MM.1S (cell line): ENCODE measurements around the gene IST1.

ENCODE experiments used
- DNase-seq: peaks from one replicate; pipeline ENCODE4 v3.0.0-alpha.2; 2015
- H2AFZ ChIP-seq: fragments of 300-600 bp; sonication (generic); 2 replicates; pipeline ENCODE4 v1.6.0; 2016; ENCODE audit warnings: antibody characterized with exemption, low read length
- H3F3A ChIP-seq: fragments of 300-600 bp; sonication (generic); 2 replicates; pipeline ENCODE4 v1.6.1; 2016; ENCODE audit warnings: mild to moderate bottlenecking, antibody characterized with exemption, low read length, moderate library complexity, mixed read lengths; ENCODE audit not compliant: insufficient read depth
- H3K27ac ChIP-seq: fragments of 300-600 bp; sonication (generic); 2 replicates; pipeline ENCODE4 v1.5.1; 2016; ENCODE audit warnings: mild to moderate bottlenecking, low read length
- H3K27me3 ChIP-seq: fragments of 300-600 bp; sonication (generic); replicated peaks from 2 replicates; pipeline ENCODE4 v1.6.0; 2016; ENCODE audit warnings: low read length; ENCODE audit not compliant: insufficient read depth
- H3K36me3 ChIP-seq: fragments of 300-600 bp; sonication (generic); replicated peaks from 2 replicates; pipeline ENCODE4 v1.6.1; 2016; ENCODE audit warnings: mild to moderate bottlenecking, low read length, mixed read lengths; ENCODE audit not compliant: insufficient read depth
- H3K4me1 ChIP-seq: fragments of 300-600 bp; sonication (generic); 2 replicates; pipeline ENCODE4 v1.6.1; 2016; ENCODE audit warnings: low read length, mixed read lengths
- H3K4me2 ChIP-seq: fragments of 300-600 bp; sonication (generic); 2 replicates; pipeline ENCODE4 v1.6.0; 2016; ENCODE audit warnings: low read depth, low read length
- H3K4me3 ChIP-seq: fragments of 300-600 bp; sonication (generic); 2 replicates; pipeline ENCODE4 v1.5.1; 2016; ENCODE audit warnings: low read length, mixed read lengths
- H3K79me2 ChIP-seq: fragments of 300-600 bp; sonication (generic); 2 replicates; pipeline ENCODE4 v1.6.1; 2016; ENCODE audit warnings: mixed run types, low read length, mixed read lengths
- H3K9ac ChIP-seq: fragments of 300-600 bp; sonication (generic); 2 replicates; pipeline ENCODE4 v1.6.1; 2016; ENCODE audit warnings: low read length, mixed read lengths
- H3K9me2 ChIP-seq: fragments of 300-600 bp; sonication (generic); replicated peaks from 2 replicates; pipeline ENCODE4 v1.6.1; 2016; ENCODE audit warnings: mild to moderate bottlenecking, low read length, mixed read lengths; ENCODE audit not compliant: insufficient read depth
- H3K9me3 ChIP-seq: fragments of 300-600 bp; sonication (generic); replicated peaks from 2 replicates; pipeline ENCODE4 v1.6.1; 2016; ENCODE audit warnings: mild to moderate bottlenecking, low read length, mixed read lengths; ENCODE audit not compliant: insufficient read depth
- H4K20me1 ChIP-seq: fragments of 300-600 bp; sonication (generic); 2 replicates; pipeline ENCODE4 v1.6.1; 2016; ENCODE audit warnings: mild to moderate bottlenecking, low read length, moderate library complexity, mixed read lengths; ENCODE audit not compliant: insufficient read depth
- EZH2 ChIP-seq: fragments of 300-600 bp; sonication (generic); optimal IDR thresholded peaks from 2 replicates; pipeline ENCODE3; 2017; ENCODE audit warnings: low read depth, mild to moderate bottlenecking, antibody characterized with exemption, low read length, mixed read lengths
- EZH2phosphoT487 ChIP-seq: fragments of 300-600 bp; sonication (generic); IDR thresholded peaks from 2 replicates; pipeline ENCODE4 v1.6.1; 2018; ENCODE audit warnings: antibody characterized with exemption, low read length
- TF ChIP-seq, protein P1 (sequence below): fragments of 300-600 bp; sonication (generic); IDR thresholded peaks from 2 replicates; pipeline ENCODE4 v1.5.1; 2016; ENCODE audit warnings: antibody characterized with exemption, low read length, mixed read lengths

IST1 gene

DNA sequence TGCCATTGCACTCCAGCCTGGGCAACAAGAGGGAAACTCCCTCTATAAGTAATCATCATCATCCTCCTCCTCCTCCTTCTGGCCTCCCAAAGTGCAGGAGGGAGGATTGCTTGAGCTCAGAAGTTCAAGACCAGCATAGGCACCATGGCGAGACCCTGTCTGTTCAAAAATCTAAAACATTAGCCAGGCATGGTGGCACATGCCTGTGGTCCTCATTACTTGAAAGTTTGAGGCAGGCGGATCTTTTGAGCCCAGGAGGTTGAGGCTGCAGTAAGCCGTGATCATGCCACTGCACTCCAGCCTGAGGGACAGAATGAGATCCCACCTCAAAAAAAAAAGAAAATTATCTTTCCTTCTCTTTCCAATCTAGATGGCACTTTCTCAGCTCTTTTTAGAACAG is 77.0 kb downstream of the IST1 start:
- TF ChIP-seq EZH2phosphoT487 (no peak), EZH2 (no peak)
- TF ChIP-seq, protein P1, sequence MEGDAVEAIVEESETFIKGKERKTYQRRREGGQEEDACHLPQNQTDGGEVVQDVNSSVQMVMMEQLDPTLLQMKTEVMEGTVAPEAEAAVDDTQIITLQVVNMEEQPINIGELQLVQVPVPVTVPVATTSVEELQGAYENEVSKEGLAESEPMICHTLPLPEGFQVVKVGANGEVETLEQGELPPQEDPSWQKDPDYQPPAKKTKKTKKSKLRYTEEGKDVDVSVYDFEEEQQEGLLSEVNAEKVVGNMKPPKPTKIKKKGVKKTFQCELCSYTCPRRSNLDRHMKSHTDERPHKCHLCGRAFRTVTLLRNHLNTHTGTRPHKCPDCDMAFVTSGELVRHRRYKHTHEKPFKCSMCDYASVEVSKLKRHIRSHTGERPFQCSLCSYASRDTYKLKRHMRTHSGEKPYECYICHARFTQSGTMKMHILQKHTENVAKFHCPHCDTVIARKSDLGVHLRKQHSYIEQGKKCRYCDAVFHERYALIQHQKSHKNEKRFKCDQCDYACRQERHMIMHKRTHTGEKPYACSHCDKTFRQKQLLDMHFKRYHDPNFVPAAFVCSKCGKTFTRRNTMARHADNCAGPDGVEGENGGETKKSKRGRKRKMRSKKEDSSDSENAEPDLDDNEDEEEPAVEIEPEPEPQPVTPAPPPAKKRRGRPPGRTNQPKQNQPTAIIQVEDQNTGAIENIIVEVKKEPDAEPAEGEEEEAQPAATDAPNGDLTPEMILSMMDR = no peak

DNA sequence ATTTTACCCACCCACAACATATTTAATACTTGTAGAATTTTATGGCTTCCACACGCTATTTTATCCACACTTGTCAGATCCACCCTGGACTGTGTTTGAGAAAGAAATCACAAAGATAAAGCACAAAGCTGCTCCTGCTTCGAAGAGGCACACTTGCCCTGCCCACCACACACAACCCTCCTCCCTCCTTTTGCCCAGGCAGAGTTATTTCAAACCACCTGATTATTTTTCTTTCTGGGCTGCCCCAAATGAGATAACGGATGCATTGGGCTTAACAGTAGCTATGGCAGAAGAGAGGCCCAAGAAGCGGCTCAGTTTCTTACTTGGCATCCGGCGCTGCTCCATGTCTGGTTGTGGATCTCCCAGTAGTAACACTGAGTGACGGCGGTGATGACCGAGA is 77.7 kb downstream of the IST1 start:
- Histone ChIP-seq H3K27ac (no peak overlapping the region), H3K4me1 (no peaks in the 10 kb centered on the region), H3F3A (no peaks in the 10 kb centered on the region), H3K9me3 (no peaks in the 10 kb centered on the region), H3K4me2 (no peak overlapping the region), H3K4me3 (no peak overlapping the region), H2AFZ (no peak overlapping the region), H3K36me3 (no peaks in the 10 kb centered on the region), H3K9ac (no peak overlapping the region), H3K9me2 (no peaks in the 10 kb centered on the region), H3K79me2 (no peaks in the 10 kb centered on the region), H4K20me1 (no peaks in the 10 kb centered on the region), H3K27me3 (no peaks in the 10 kb centered on the region)
- DNase-seq = no peak
- TF ChIP-seq EZH2phosphoT487 (no peak), EZH2 (no peak)
- TF ChIP-seq, protein P1 = no peak

More for the DNA sequence above, 77.0 kb downstream of the IST1 start:
- no peak overlapping the region for H3K4me3 ChIP-seq
- no peak overlapping the region for H2AFZ ChIP-seq
- no peaks in the 10 kb centered on the region for H4K20me1 ChIP-seq
- H3K9me3 ChIP-seq = no peaks in the 10 kb centered on the region
- no peak overlapping the region for H3K27ac ChIP-seq
- H3K79me2 ChIP-seq = no peaks in the 10 kb centered on the region
- no peaks in the 10 kb centered on the region for H3K4me1 ChIP-seq
- no peak overlapping the region for H3K4me2 ChIP-seq
- no peaks in the 10 kb centered on the region for H3K27me3 ChIP-seq
- H3K9ac ChIP-seq = no peak overlapping the region
- H3K9me2 ChIP-seq = no peaks in the 10 kb centered on the region
- H3K36me3 ChIP-seq = no peaks in the 10 kb centered on the region
- H3F3A ChIP-seq = no peaks in the 10 kb centered on the region
- no peak for DNase-seq

DNA sequence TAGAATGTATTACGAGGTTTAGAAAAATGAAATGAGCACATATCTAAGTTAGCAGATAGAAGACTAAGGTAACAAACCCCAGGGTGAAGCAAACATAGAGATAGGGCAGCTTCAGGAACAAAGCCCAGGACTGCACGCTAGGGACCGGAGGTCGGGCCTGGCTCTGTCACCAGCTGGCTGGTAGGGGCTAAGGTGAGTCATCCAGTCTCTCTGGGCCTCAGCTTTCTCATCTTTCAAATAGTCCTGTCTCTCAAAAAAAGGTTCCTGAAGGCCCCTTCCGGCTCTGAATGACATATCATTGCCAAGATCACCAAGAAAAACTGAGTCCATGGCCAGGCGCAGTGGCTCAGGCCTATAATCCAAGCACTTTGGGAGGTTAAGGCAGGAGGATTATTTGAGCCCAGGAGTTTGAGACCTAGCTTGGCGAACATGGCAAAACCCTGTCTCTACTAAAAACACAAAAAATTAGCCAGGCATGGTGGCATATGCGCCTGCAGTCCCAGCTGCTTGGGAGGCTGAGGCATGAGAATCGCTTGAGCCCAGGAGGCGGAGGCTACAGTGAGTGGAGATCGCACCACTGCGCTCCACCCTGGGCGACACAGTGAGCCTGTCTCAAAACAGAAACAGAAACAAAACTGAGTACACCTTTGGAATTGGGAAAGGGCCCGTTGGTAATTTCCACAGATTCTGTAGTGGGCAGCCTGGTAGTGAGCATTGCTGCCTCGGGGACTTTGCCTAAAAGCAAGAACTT is 78.9 kb downstream of the IST1 start:
- no peaks in the 10 kb centered on the region for H3K4me1 ChIP-seq
- no peak overlapping the region for H3K27ac ChIP-seq
- H3K9me3 ChIP-seq = no peaks in the 10 kb centered on the region
- H3K79me2 ChIP-seq = no peaks in the 10 kb centered on the region
- H3K4me2 ChIP-seq = no peak overlapping the region
- no peaks in the 10 kb centered on the region for H3F3A ChIP-seq
- H3K9ac ChIP-seq = no peak overlapping the region
- no peaks in the 10 kb centered on the region for H3K36me3 ChIP-seq
- H3K4me3 ChIP-seq = no peak overlapping the region
- H2AFZ ChIP-seq = no peak overlapping the region
- no peak for TF ChIP-seq EZH2phosphoT487
- TF ChIP-seq, protein P1 = no peak
- no peak for TF ChIP-seq EZH2
- DNase-seq = no peak
- no peaks in the 10 kb centered on the region for H3K9me2 ChIP-seq
- H3K27me3 ChIP-seq = no peaks in the 10 kb centered on the region
- no peaks in the 10 kb centered on the region for H4K20me1 ChIP-seq
